NCI-H82 treated with DMSO at 0.1 percent for 48 hours (cell line): ENCODE results near the gene ZSCAN22.
"Not testable (repeated sequence)": the region's sequence is repeated elsewhere in the genome, so short reads cannot be mapped to it uniquely, and the experiment has no call there.

ENCODE experiments used
- DNase-seq: peaks from one replicate; lab custom pipeline; 2025; ENCODE audit not compliant: unreplicated experiment; lab: John Stamatoyannopoulos, UW

ZSCAN22 gene

DNA sequence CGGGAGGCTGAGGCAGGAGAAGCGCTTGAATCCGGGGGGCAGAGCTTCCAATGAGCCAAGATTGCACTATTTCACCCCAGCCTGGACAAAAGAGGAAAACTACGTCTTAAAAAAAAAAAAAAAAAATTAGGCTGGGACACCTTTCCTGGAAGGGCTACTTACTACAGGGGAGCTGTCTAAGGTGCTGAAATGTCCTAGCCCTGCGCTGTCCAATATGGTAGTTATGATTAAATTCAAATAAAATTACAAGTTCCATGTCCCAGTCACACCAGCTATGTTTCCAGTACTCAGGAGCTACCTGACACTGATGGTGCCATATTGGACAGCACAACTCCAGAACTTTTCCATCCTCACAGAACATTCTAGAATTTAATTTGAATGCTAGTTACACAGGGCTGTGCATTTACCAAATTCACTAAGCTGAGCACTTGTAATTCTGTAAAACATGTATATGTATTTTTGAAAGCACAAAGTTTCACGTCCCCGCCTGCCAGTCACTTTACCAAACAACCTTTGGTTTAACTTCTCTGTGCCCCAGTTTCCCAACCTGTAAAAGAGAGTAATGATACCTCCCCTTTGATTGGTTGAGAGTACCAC lies 9.2 kb upstream of the ZSCAN22 start:
- DNase-seq = no peak

DNA sequence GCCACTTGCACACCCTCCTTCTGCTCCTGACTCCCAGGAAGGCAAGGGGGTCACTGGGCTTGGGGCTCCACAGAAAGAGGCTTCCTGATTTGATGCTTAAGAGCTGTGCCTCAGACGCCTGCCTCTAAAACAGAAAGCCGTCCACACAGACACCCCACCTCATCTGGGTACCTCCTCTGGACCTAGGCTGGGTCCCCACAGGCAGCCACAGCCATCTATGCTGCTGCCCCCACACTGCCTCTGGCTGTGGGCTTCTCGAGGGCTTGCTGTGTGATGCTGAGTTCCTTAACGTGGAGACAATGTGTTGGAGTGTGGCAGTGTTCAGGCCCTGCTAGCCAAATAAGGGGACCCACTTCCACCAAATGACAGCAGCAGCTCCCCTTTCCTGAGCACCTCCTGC lies 8.5 kb upstream of the ZSCAN22 start:
- DNase-seq = no peak

DNA sequence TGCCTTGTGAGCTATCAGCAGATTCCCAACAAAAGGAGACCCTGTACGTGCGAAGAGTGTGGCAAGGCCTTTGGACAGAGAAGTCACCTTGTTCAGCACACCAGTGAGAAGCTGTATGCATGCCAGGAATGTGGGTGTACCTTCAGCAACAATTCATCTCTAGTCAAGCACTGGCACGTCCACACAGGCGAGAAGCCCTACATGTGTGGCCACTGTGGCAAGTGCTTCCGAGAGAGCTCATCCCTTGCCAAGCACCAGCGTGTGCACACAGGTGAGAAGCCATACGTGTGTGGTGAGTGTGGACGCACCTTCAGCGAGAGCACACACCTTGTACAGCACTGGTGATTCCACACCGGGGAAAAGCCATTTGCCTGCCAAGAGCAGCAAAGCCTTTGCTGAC lies 7.6 kb upstream of the ZSCAN22 start:
- DNase-seq = no peak

DNA sequence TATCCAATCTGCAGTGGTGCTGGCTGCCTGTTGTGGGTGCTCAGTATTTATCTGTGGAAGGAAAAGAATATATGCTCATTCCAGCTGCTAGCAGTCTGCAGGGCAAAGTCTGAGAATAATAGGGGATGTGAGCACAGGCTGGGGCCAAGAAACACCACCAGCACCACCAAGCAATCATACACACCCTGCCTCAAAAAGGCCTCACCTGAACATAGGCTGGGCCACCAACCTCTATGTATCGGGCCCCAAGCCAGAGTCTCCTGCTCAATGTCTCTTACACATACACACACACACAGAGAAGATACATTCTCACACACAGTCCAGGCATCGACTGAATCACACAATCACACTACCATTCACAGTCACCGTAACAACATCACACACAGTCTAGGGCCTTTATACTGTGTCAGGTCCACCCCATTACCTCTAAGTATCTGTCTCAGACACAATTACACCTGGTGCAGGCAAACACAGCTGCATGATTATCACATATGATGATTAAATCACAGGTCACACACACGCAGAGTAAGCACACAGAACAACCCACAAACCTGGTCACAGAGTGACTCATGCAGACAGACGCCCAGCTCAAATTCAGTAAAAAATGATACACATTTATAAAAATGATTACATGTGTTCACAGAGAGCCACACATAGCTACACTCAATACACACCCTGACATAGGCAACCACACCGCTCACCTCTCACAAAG lies 1.3 kb upstream of the ZSCAN22 start:
- DNase-seq = no peak

DNA sequence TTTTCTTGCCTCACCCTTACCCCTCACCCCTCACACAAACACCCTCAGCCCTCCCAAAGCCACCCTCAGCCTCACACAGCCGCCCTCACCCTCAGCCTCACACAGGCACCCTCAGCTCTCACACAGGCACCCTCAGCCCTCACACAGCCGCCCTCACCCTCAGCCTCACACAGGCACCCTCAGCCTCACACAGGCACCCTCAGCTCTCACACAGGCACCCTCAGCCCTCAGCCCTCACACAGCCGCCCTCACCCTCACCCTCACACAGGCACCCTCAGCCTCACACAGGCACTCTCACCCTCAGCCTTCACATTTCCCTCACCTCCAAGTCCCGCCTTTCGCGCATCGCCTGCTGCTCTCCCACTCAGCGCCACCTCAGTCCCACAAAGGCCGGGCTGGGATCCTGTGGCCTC lies 287 bp upstream of the ZSCAN22 start:
- DNase-seq = no peak

DNA sequence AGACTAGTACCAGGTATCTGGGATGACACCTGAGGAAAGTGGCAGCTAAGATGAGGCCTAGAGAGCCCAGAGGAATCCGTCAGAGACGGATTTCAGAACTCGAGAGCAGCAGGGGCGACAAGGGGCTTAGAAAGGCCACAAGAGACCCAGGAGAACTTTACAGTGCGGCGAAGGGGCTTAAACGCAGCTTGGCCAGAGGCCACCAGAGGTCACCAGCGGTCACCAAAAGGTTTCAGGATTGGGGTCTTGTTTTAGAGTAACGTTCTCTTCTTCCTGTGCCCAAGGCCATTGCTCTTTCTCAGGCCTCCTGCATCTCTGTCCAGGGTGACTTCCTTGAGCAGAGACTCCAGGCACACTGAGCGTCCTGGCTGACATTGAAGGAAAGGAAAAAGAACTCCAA lies 2.2 kb downstream of the ZSCAN22 start:
- DNase-seq = no peak

DNA sequence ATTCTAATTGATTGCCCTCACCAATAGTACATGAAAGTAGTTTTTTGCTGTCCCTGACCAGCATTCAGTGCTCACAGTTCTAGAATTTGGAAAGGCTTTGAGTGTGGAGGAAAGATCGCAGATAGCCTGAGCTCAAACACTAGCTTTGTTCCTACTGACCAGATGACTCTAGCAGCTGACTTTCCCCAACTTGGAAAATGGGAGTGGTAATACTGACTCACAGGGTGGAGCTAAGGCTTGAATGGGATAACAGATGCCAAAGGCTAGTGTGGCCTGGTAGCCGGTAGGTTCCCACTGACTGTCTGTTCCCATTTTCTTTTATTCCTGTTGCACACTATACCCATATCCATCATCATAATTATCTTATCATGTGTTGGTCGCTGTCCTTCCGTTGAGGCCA lies 3.7 kb downstream of the ZSCAN22 start:
- no peak for DNase-seq

DNA sequence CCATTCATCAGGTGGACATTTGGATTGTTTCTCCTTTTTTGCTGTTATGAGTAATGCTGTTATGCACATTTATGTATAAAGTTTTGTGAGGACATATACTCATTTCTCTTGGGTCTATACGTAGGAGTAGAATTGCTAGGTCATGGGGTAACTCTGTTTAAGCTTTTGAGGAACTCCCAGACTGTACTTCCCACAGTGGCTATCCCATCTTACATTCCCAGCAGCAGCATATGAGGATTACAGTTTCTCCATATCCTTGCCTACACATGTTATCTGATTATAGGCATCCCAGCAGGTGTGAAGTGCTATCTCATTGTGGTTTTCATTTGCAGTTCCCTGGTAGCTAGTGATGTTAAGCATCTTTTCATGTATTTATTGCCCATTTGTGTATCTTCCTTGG lies 5.9 kb downstream of the ZSCAN22 start:
- DNase-seq = no peak

DNA sequence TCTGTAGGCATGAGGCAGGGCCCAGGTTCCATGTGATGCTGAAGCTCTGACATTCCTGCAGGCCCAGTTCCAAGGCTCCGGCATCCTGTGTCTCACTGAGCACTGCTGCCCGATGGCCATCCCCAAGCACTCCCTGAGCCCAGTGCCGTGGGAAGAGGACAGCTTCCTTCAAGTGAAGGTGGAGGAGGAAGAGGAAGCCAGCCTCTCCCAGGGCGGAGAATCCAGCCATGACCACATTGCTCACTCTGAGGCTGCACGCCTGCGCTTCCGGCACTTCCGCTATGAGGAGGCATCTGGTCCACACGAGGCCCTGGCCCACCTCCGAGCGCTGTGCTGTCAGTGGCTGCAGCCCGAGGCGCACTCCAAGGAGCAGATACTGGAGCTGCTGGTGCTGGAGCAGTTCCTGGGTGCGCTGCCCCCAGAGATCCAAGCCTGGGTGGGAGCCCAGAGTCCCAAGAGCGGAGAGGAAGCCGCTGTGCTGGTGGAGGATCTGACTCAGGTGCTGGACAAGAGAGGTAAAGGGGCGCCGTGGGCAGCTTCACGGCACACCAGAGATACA lies 8.0 kb downstream of the ZSCAN22 start:
- DNase-seq = no peak

DNA sequence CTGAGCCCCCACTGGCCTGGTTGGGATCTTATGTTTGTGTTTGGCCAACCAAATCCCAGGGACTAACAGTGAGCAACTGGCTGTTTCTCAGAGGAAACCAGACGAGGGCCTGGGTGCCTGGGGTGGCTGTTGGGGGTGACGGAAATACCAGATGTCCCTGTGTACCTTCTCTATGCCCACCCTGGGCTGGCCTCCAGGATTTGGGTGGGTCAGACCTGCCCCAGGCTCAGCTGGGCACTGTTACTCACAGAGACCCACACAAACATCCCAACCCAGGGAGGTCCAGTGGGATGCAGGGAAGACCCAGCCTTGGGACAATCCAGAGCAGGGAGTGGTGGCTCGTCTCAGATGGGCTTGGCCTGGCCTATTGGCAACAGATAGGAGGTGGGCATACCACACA lies 8.8 kb downstream of the ZSCAN22 start:
- no peak for DNase-seq

DNA sequence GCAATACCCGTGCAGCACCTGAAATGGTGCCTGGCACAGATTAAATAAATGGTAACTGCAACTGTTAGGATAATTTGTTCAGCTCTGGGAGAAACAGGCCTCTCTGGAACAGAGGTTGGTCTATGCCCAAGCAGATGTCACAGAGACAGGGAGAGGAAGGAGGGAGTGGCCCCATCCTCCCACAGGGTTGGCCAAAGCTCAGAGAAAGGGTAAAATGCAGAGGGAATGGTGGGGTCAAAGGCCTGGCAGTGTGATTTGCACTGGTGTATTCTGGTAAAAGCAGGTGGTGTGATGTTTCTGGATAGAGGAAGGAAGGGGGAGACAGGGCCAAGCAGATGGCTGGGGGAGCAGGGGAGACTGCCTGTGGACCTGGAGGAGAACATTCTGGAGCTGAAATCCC lies 9.4 kb downstream of the ZSCAN22 start:
- no peak for DNase-seq

DNA sequence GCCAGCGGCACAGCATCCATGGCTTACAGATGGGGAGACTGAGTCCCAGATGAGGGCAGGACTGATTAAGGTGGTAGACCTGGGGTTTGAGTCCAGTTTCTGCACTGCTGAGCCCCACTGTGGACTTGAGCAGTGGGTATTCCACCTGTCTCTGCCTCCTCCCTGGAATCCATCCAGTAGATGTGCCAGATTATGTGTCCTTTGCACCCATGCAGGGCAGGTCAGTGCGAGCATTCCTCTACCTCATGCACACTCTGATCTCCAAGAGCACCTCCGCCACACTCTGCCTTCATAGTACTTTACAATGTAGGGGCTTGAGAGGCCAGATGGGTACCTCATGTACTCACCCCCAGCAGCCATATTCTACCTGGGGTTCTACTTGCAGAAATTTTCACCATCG lies 10.0 kb downstream of the ZSCAN22 start:
- DNase-seq = no peak

DNA sequence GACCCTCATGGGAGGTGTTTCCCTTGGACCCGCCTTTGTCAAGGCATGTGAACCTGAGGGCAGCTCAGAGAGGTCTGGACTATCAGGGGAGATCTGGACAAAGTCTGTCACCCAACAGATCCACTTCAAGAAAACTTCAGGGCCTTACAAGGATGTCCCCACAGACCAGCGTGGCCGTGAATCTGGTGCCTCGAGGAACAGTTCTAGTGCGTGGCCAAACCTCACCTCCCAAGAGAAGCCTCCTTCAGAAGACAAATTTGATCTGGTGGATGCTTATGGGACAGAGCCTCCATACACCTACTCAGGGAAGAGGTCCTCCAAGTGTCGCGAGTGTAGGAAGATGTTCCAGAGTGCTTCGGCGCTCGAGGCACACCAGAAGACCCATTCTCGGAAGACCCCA lies 11.5 kb downstream of the ZSCAN22 start:
- no peak for DNase-seq

DNA sequence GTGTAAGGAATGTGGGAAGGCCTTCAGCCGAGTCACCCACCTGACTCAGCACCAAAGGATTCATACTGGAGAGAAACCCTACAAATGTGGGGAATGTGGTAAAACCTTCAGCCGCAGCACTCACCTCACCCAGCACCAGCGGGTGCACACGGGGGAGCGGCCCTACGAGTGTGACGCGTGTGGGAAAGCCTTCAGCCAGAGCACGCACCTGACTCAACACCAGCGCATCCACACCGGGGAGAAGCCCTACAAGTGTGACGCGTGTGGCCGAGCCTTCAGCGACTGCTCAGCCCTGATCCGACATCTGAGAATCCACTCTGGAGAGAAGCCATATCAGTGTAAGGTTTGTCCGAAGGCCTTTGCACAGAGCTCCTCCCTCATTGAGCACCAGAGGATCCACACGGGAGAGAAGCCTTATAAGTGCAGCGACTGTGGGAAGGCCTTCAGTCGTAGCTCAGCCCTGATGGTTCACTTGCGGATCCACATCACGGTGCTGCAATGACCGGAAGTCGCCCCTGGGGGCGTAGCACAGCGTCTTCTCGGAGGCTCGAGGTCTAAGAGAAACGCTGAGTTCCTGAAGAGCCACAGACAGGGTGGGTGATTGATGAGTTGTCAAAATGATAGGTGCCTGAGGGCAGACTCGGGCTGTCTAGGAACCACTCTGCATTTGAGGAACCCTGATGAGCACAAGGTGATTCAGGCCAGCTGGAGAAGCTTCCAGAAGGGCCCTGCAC lies 12.2 kb downstream of the ZSCAN22 start:
- no peak for DNase-seq

DNA sequence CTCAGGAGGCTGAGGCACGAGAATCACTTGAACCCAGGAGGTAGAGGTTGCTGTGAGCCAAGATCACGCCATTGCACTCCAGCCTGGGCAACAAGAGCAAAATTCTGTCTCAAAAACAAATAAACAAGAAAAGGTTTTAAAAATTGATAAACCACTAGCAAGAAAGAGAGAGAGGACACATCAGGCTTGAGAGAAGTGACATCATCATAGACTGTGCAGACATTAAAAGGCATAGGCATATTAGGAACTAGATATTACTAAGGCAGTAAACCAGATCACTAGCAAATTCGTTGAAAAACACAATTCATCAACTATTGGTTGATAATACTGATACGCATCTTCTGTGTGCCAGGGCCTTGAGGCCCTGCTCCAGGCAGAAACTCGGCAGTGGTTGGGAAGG lies 18.8 kb downstream of the ZSCAN22 start:
- DNase-seq = no peak

DNA sequence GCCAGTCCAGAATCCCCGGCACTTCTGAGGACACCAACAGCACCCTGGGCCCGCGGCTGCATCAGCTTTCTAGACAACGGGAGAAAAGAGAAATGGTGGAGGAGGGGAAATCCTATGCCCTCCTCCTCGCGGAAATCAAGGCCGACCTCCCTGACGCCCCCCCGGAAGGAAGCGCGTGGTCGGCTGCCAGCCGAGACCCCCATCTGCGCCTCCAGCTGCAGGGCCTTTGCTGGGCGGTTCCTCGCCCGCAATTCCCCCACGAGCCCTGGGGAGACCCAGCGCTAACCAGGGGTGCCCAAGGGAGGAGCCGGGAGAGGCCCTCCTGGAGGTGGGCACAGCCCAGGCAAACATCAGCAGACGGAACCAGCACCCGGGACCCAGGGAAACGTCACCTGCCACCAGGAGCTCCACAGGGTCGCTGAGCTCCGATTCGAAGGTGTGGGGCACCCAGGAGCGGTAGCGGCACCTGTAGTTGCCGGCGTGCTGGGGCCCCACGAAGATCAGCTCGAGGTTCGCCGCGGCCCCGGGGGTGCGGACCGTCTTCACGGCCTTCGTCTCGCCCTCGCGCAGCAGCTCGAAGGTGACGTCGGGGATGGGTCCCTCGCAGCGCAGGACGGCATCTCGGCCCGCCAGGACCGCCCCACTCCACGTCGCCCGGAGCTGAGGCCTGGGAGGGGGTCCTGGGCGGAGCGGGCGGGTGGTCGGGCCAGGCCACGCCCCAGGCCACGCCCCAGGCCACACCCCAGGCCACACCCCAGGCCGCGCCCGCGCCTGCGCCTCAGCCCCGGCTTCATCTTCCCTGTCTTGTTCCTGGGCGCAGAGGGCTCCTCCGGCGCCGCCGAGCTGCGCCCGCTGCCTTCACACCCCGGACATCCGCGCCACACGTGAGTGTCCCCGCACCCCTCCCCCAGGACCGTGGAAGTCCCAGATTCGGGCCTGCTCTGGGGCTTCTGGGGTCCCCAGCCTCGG lies 20.5 kb downstream of the ZSCAN22 start:
- peak; percentile 51 for DNase-seq

DNA sequence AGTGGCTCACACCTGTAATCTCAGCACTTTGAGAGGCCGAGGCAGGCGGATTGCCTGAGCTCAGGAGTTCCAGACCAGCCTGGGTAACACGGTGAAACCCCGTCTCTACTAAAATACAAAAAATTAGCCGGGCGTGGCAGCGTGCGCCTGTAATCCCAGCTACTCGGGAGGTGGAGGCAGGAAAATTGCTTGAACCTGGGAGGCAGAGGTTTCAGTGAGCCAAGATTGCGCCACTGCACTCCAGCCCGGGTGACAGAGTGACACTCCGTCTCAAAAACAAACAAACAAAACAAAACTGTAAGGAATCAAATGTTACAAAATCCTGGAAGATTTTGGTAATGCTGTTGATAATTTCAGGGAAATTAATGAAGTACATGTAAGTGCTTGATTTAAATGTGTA lies 21.3 kb downstream of the ZSCAN22 start:
- not testable (repeated sequence) for DNase-seq

DNA sequence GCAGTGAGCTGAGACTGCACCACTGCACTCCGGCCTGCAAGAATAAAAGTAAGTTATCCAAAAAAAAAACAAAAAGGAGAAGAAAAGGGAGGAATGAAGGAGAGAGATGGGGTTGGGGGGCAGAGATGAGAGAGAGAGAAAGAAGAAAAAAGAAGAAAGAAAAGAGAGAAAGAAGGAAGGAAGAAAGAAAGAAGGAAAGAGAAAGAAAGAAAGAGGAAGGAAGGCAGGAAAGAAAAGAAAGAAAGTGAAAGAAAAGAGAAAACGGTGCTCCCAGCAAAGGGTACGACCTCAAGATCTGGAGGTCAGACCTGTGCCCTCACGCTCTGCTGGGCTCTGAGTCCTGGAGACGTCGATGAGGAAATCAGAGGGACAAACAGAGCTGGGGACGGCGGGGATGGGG lies 22.8 kb downstream of the ZSCAN22 start:
- no peak for DNase-seq

DNA sequence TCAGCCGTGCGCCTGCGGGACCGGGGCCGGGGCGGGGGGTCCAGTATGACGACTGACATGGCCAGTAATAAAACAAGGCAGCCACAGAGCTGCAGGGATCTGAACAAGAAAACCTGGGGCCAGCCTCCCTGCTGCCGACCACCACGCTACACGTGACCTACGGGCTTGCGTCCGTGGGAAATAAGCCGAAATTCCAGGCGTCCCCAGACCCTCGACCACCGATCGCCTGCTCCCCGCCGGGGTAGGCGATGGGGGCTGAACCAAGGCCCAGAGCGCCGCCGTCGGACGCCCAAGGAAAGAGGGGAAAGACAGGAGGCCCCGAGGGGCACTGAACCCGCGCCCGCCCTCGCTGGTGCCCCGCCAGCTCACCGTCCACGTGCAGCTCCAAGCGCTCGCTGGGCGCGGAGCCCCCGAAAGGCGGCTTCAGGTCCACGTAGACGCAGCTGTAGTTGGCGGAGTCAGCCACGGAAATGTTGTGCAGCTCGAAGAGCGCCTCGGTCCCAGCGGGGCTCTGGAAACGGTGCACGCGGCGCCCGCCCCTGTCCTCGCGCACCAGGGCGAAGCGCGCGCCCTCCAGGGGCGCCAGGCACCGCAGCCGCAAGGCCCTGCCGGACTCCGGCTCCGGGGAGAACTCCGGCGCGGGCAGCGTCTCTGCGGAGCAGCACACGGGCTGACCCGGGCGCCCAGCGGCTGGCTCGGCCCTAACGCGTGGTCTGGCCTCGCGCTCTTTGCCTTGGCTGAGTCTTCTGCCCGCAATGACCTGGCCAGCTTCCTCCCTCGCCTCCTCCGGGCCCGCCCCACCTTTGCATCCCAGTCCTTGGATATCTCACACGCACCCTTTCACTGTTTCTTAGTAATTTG lies 23.4 kb downstream of the ZSCAN22 start:
- no peak for DNase-seq
